ENCODE data around the gene ZNF26.
A peak's percentile ranks its signal among the peaks of the same experiment; 100 is the strongest.
"Not testable (repeated sequence)": the region's sequence is repeated elsewhere in the genome, so short reads cannot be mapped to it uniquely, and the experiment has no call there.

The ZNF26 gene, protein sequence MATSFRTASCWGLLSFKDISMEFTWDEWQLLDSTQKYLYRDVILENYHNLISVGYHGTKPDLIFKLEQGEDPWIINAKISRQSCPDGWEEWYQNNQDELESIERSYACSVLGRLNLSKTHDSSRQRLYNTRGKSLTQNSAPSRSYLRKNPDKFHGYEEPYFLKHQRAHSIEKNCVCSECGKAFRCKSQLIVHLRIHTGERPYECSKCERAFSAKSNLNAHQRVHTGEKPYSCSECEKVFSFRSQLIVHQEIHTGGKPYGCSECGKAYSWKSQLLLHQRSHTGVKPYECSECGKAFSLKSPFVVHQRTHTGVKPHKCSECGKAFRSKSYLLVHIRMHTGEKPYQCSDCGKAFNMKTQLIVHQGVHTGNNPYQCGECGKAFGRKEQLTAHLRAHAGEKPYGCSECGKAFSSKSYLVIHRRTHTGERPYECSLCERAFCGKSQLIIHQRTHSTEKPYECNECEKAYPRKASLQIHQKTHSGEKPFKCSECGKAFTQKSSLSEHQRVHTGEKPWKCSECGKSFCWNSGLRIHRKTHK

DNA sequence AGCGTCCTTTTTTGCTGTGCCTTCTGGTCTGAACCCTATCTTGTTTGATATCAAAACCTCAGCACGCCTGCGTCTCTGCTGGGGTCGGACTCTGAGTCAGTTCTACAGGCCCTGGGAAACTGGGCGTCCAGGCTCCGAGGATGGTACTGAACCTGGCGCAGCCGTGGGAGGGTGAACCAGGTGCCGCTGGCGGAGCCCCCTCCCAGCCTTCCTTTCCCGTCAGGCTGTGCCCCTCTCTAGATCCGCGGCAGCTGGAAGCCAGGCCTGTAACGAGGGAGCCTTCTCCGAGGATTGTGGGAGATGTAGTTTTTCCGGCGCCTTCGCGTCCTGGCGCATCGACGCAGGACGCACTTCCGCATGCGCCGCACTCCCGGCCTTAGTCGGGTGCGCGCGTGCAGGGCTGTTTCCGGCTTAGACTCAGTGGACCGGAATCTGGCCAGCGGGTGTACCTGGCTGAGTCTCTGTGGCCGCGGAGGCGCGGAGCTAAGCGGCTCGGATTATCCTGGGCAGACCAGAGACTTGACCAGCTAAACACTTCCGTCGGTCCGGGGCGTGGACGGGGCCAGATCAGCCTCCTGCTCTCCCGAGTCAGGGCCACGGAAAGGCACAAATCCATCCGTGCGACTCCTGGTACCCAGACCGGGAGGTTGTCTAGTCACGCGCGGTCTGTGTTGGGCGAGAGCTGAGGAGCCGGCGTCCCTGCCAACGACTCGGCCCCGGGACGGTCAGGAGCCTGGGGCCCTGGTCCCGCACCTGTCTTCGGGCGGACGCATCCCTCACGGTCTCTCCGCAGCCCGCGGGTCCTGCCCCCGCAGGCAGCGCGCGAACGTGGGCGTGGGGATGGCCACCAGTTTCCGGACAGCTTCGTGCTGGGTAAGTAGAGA is at the start of gene ZNF26:
Gene ZNF26, plus strand, starts transcription at position 367 of the 884 bp plus-strand sequence. Its CDS starts 474 bp downstream, at position 841.
- peak; percentile 77 for DNase-seq (ENCODE audit: low read depth)

DNA sequence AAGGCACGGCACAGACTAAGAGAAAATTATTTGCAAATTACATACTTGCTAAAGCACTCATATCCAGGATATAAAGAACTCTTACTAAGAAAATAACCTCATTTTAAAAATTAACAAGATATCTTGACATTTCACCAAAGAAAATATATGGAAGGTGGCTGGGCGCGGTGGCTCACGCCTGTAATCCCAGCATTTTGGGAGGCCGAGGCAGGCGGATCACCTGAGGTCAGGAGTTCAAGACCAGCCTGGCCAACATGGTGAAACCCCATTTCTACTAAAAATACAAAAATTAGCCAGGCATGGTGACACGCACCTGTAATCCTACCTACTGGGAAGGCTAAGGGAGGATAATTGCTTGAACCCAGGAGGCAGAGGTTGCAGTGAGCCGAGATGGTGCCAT is 49.2 kb upstream of the ZNF26 start:
- not testable (repeated sequence) for DNase-seq (ENCODE audit: low read depth)

DNA sequence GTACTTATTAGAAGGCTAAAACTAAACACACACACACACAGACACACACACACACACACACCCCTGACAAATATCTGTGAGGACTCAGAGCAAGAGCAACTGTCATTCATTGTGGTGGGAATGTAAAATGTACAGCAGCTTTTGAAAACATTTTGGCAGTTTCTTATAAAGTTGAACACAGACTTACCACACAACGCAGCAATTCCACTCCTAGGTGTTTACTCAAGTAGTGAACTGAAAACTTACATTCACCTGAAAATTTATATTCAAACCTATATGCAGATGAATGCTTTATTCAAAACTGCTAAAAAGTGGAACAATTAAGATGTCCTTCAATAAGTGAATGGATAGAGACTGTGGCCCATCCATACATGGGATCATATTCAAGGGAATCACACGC is 48.7 kb upstream of the ZNF26 start:
- no peak for DNase-seq (ENCODE audit: low read depth)

DNA sequence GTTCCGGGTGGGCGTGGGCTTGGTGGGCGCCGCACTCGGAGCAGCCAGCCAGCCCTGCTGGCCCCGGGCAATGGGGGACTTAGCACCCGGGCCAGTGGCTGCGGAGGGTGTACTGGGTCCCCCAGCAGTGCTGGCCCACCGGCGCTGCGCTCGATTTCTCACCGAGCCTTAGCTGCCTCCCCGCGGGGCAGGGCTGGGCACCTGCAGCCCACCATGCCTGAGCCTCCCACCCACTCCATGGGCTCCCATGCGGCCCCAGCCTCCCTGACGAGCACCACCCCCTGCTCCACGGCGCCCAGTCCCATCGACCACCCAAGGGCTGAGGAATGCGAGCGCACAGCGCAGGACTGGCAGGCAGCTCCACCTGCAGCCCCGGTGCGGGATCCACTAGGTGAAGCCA is 47.4 kb upstream of the ZNF26 start:
- not testable (repeated sequence) for DNase-seq (ENCODE audit: low read depth)

DNA sequence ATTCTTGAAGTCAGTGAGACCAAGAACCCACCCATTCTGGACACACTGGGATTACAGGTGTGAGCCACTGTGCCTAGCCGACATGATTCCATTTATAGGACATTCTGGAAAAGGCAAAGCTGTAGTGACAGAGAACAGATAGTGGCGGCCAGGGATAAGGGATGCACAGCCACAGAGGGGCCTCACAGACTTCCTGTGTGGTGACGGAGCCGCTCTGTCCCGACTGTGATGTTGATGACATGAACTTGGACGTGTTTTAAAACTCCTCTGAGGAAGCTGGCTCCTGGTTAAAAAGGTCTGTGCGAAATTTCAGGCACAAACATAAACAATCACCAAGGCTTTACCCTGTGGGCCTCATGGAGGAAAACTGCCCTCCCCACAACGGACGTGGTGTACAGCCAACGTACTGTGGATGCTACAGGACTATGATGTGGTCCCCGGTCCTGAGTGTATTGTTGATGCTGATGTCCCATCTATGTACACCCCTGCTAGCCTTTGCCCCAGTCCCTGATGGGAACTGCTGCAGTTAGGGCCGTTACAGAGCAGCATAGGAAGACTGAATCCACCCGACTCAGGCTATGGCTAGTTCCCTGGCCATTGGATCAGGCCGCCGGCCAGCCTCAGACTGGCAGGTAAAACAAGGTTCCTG is 46.0 kb upstream of the ZNF26 start:
- no peak for DNase-seq (ENCODE audit: low read depth)

DNA sequence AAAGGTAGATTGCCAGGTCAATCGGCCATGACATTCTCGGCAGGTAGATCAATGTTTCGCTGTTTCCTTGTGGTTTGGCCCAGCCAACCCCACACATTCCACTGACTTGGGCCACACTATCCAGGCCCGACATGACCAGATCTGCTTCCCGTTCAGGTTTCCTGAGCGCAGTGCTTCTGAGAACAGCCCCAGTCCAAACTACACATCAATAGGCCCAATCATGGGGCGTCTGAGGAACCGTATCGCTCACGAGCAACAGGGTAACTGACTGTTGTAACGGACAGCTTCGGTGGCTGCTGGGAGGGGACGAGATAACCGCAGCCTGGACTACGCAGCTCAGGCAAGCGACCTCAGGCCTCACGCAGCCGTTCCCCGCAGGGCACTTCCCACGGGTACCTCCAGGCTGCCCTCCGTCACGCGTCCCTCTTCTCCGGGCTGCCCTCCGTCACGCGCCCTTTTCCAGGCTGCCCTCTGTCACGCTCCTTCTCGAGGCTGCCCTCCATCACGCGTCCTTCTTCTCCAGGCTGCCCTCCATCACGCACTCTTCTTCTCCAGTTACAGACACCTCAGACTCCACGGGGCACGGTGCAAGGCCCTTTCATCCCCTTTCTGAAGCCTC is 44.7 kb upstream of the ZNF26 start:
- no peak for DNase-seq (ENCODE audit: low read depth)

DNA sequence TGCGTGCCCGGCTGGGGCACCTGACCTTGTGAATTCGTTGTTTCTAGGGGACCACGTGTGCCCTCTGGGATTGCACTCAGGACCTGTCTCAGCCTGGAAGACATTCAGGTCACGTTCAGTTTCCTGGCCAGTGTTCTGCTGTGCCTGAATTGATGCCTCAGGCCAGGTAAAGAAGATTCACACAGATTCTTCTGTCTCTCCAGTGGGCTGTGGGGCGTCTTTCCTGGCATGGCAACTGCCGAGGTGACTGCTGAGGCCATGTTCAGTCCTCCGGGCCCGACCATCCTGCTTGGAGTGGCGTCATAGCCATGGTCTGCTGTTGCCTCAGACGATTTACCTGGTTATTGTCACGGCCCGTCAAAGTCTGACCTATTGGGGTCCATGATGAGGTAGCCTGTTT is 43.6 kb upstream of the ZNF26 start:
- no peak for DNase-seq (ENCODE audit: low read depth)

DNA sequence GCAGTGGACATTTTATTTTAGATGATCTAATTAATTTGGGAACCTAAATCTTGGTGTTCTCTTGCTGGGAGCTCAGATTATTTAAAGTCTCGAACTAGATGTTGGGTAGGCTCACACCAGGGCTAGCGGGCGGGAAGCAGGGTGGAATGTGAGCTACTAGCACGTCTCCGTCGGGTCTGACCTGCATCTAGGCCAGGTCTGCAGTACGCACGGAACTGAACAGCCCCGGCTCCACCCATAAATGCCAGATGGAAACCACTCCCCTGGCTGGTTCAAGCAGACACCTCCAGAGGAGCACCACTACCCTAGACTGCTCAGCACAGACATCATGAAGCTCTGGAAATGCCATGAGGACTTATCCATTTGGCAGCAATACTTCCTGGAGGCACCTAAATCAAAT is 40.4 kb upstream of the ZNF26 start:
- DNase-seq (ENCODE audit: low read depth) = no peak

DNA sequence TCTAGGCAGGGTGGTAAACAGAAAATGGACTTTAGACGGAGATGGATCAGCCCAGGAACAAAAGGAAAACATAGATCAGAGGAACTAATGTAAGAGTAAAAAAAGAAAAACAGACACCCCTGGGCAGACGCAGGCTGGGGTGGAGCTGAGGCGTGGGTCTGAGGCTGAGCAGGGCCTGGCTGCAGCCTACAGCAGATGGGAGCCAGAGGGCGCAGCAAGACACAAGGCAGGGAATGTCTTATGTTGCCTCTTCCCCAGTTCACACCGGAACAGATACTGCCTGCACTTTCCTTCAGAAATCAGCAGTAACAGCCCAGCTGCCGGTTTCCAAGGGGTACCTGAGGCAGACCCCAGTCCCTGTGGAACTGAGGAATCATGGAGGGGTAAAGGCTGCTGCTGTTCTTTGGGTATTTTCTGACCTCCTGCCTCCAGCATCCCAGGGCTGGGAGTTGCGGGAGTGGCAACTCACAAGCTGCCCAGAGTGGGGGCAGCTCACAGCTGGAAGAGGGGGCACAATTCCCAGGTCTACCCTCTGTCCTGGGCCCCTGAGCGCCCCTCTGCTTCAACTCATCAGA is 39.8 kb upstream of the ZNF26 start:
- DNase-seq (ENCODE audit: low read depth) = no peak

DNA sequence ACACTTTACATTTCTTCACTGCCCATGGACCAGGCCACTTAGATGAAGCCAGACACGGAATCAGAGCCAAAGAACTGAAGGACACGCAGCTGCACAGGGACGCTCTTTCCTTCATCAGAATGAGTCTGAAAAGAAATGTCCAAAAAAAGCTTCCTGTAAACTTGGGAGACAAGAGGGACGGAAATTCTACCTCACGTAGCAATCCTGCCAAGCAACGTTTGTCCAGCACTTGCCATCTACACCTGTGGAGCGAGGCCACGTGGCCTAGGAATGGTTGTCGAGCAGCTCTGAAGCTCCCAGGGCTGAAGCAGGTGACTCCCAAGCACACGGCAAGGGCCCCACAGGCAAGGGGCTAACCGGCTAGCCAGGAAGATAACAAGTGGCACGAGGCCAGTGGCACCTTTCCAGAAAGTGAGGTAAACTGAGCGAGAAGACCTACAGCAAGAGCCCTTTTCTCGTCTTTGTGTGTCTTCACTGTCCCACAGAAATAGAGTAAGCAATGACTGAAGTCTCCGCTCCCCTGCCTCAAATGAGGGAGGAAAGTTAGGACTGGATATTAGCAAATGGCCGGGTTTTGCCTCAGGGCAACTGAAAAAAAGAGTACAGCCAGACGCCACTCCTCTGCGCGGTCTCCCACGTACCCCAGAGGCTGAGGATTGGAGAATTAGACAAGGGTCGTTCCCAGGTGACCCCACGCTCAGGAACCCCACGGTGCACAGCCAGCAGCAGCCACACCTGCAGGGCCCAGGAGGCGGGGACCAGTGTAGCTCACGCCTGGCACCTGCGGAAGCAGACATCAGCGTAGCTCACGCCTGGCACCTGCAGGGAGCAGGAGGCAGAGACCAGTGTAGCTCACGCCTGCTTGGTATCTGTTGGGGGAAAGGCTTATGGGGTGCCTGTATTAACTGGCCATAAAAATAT is 37.8 kb upstream of the ZNF26 start:
- no peak for DNase-seq (ENCODE audit: low read depth)

DNA sequence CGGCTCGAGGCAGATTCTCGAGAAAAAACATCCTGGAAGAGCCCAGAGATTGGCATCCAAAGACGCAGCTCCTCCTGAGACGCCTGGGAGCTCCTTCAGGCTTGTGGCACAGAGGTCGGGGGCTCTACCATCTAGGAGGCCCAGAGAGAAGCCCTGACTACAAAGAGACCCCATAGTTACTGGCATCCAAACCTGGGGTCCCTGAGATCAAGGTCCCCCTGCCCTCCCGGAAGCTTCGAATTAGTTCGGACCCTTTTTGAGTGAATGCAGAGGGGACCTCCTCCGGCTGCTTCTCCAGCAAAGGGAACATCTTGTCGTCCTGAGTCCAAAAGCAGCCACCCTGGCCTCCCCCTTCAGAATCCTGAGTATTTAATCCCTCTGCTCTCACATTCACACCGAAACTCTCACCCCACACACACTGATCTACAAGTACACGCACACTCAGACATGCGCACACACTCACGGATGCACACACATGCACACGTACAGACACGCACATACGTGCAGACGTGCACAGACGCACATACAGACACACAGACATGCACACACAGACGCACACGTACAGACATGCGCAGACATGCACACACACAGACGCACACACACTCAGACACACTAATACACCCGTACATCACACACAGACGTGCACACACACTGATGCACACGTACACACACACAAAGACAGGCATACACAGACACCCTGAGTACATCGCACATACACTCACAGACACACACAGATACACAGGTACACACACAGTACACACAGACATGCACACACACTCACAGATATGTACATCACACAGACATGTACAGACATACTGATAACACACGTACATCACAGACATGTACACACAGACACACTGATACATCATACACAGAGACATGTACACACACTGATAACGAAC is 36.0 kb upstream of the ZNF26 start:
- DNase-seq (ENCODE audit: low read depth) = no peak

DNA sequence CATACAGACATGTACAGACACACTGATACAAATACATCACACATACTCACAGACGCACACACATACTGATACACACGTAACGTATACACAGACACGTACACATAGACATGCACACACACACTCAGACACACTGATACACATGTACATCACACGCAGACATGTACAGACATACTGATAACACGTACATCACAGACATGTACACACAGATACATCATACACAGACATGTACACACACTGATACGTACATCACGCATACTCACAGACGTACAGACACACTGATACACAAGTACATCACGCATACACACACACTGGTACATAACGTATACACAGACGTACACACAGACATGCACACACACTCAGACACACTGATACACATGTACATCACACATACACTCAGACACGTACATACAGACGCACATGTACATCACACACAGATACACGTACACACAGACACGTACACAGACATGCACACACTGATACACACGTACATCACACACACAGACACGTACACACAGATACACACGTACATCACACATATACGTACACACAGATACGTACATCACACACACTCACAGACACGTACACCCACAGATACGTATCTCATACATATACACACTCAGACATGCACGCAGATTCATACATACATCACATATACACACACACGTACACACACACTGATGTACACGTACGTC is 35.2 kb upstream of the ZNF26 start:
- DNase-seq (ENCODE audit: low read depth) = no peak

DNA sequence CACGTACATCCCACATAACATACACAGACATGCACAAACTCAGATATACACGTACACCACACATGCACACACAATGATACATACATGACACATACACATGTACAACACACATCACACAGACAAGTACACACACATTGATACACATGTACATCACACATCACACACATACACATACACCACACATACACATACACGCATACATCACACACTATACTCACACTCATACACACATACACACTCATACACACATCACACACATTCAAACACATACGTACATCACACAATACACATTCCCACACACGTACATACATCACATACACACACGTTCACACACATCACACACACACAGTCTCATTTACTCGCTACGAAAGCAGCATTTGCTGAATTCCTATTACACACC is 34.5 kb upstream of the ZNF26 start:
- no peak for DNase-seq (ENCODE audit: low read depth)

DNA sequence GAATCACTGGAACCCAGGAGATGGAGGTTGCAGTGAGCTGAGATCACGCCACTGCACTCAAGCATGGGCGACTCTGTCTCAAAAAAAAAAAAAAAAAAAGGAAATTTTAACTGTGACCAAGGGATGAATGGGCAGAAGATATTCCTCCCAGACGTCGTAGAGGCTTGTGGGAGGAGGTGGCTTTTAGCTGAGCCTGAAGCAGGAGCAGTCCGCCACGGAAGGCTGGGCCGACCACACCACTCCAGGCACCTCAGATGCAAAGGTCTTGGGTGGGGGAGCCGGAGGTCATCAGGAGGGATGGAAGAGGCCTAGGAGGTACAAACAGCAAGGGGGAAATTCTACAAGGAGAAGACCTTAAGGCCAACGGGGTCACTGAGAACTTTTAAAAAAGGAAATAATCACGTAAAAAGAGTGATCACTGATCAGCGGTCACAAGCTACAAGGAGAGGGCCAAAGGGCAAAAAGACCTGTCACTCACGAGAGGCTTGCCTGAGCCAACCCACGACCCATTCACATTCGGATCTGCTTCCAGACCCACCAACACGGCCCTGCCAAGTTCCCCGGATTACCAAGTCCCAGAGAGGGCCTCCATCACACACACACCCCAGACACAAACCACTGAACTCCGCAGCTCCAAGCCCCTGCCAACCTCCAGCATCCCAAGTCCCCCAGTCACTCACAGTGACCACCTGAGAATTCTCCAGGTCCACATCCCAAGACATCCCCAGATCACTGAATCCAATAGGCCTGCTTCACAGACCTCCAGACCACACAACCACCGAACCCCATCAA is 33.6 kb upstream of the ZNF26 start:
- DNase-seq (ENCODE audit: low read depth) = no peak

DNA sequence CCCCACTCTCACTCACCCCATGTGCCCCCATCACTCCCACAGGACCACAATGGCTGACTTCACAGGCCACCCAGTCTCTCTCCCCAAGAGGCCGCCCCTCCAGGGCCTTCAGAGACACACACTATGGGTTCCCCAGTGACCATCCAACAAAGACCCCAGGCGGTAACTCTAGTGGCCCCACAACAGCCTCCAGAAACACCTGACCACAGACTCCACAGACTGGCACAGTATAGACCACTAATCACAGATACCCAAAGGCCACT is 33.1 kb upstream of the ZNF26 start:
- no peak for DNase-seq (ENCODE audit: low read depth)

DNA sequence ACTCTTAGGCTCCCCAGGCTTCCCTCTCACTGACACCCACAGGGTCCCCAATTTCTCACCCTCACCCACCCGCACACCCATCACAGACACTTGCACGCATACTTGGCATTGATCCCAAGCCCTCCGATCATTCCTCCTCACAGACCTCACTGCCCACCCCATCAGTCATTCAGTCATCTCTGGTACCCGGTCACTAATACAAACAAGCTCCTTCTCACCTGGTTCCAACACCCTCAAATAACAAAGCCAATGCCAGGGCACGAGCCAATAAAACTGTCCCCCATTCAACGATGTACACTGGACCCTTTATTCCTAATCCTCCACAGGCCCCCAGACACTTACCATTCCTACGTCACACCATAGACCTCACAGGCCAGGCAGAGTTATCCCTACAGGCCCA is 32.4 kb upstream of the ZNF26 start:
- no peak for DNase-seq (ENCODE audit: low read depth)

DNA sequence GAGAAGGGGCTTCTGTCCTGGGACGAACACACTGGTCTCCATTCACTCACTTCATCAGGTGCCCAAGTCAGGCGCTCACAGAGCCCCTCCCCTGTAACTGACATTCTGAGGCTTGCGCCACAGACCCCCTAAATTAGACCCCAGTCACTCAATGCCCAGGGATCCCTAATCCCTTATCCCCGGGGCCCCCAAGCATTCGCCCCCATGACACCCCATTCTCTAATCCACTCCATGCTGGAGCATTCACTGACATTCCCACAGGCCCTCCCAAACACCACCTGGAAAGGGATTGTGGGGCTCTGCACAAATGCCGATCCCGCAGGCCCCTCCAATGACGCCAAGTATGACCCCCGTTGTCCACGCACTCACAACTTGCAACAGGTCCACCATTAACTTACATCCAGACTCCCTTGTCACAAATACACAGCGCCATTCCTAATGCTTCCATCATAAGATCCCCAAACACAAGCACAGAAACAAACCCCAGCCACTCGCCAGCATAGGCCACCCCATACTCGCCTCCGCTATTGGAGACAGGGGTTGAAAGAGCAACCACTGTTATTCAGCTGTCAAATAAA is 31.6 kb upstream of the ZNF26 start:
- DNase-seq (ENCODE audit: low read depth) = no peak

Measured in stimulated activated CD8-positive, alpha-beta memory T cell treated with anti-CD3 and anti-CD28 coated beads, Interleukin-12 subunit alpha, Interleukin-12 subunit beta, amount 100 ng/mL, for 1 hour (primary cell).